DND-41 (cell line): ENCODE measurements around the gene PFDN6.

Source experiments
- EZH2 ChIP-seq: IDR thresholded peaks from 3 replicates; pipeline ENCODE4 v1.6.1; 2012; ENCODE audit warnings: borderline replicate concordance, low read depth, mild to moderate bottlenecking, moderate library complexity, low read length, inconsistent platforms; ENCODE audit not compliant: severe bottlenecking
- TF ChIP-seq, protein P1 (sequence below): IDR thresholded peaks from 2 replicates; pipeline ENCODE4 v1.5.1; 2012; ENCODE audit warnings: borderline replicate concordance, low read length, moderate library complexity, mild to moderate bottlenecking; ENCODE audit not compliant: poor library complexity, severe bottlenecking; ENCODE audit errors: extremely low read depth

DNA sequence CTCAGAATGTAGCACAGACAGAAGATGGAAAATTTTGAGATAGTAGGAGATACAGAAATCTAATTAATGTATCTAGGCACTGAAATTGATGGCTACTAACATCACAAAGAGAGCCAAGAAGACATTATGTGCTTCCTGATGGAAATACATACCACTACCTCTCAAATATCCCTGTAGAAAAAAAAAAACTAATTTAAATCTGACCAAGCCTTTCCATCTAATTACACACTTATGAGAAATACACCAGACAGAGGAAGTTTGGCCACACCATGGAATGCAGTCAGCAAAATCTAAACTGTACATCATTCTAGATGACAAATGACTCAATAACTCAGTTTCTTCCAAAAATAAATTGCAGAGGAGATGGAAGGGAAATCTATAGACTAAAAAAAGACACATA, 36.6 kb upstream of the PFDN6 start:
- TF ChIP-seq, protein P1, sequence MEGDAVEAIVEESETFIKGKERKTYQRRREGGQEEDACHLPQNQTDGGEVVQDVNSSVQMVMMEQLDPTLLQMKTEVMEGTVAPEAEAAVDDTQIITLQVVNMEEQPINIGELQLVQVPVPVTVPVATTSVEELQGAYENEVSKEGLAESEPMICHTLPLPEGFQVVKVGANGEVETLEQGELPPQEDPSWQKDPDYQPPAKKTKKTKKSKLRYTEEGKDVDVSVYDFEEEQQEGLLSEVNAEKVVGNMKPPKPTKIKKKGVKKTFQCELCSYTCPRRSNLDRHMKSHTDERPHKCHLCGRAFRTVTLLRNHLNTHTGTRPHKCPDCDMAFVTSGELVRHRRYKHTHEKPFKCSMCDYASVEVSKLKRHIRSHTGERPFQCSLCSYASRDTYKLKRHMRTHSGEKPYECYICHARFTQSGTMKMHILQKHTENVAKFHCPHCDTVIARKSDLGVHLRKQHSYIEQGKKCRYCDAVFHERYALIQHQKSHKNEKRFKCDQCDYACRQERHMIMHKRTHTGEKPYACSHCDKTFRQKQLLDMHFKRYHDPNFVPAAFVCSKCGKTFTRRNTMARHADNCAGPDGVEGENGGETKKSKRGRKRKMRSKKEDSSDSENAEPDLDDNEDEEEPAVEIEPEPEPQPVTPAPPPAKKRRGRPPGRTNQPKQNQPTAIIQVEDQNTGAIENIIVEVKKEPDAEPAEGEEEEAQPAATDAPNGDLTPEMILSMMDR: no peak
- no peak for TF ChIP-seq EZH2
